Measurements from ENCODE around the gene SVEP1. TPM values are rescaled to one million over a fixed set of nuclear protein-coding genes. Genes with fewer than 3 reads are reported as not detected.

The SVEP1 gene
- total RNA-seq, 1 donor from 2014 or later, result 8.8 TPM

DNA sequence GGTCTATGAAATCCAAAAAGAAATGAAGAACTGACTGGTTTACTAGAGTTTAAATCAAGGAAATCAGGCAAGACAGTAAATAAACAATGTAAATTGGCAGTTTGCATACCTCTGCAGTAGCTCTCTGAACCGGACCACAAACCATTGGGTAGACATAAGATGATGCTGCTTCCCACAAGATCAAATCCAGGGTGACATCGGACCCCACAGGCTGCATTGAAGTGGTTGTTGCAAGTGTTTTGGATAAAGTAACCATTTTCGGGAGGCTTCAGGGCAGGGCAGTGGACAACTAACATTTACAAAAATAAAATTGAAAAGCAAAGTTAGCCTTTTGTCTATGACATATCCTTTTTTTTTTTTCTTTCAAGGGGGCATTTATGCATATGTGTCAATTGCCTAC, 66.7 kb downstream of the SVEP1 start:
- no peaks in the 10 kb centered on the region for H3K36me3 ChIP-seq
- no peaks in the 10 kb centered on the region for H3K4me1 ChIP-seq
- H3K9me3 ChIP-seq (replicated peaks), result no peaks in the 10 kb centered on the region
- no peaks in the 10 kb centered on the region for H3K27me3 ChIP-seq (ENCODE audit: low read depth)
- intact Hi-C loops (cut with micrococcal nuclease), result no loop called here
- H3K4me3 ChIP-seq, result no peak overlapping the region
- H3K27ac ChIP-seq (replicated peaks), result no peak overlapping the region
- DNase-seq, result no peak
- TF ChIP-seq, protein P1, sequence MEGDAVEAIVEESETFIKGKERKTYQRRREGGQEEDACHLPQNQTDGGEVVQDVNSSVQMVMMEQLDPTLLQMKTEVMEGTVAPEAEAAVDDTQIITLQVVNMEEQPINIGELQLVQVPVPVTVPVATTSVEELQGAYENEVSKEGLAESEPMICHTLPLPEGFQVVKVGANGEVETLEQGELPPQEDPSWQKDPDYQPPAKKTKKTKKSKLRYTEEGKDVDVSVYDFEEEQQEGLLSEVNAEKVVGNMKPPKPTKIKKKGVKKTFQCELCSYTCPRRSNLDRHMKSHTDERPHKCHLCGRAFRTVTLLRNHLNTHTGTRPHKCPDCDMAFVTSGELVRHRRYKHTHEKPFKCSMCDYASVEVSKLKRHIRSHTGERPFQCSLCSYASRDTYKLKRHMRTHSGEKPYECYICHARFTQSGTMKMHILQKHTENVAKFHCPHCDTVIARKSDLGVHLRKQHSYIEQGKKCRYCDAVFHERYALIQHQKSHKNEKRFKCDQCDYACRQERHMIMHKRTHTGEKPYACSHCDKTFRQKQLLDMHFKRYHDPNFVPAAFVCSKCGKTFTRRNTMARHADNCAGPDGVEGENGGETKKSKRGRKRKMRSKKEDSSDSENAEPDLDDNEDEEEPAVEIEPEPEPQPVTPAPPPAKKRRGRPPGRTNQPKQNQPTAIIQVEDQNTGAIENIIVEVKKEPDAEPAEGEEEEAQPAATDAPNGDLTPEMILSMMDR (IDR thresholded peaks at IDR 0.05; ENCODE audit: borderline replicate concordance), result no peak

DNA sequence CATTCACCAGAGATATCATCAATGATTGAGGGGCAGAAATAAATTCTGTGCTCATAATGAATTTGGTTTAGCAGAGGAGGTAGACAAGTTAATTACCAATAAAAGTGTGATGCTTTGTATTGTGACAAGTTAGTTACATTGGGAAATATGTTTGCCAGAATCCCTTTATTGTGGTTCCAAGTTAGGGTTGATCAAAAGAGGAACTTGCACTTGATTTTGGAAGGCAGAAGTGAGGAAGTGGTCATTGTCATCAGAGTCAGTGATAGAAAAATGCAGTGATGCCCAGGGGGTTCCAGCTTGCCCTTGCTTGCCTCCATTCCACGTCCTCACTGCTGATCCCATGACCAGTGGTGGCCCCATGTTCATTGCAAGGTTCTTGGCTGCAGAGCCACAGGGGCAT, 69.7 kb downstream of the SVEP1 start:
- no peak for DNase-seq
- Histone ChIP-seq H3K4me1 (no peaks in the 10 kb centered on the region), H3K9me3 (replicated peaks) (no peaks in the 10 kb centered on the region), H3K4me3 (no peak overlapping the region), H3K27me3 (ENCODE audit: low read depth) (no peaks in the 10 kb centered on the region), H3K36me3 (no peaks in the 10 kb centered on the region), H3K27ac (replicated peaks) (no peak overlapping the region)
- intact Hi-C loops (cut with micrococcal nuclease), result no loop called here
- TF ChIP-seq, protein P1 (IDR thresholded peaks at IDR 0.05; ENCODE audit: borderline replicate concordance), result no peak

DNA sequence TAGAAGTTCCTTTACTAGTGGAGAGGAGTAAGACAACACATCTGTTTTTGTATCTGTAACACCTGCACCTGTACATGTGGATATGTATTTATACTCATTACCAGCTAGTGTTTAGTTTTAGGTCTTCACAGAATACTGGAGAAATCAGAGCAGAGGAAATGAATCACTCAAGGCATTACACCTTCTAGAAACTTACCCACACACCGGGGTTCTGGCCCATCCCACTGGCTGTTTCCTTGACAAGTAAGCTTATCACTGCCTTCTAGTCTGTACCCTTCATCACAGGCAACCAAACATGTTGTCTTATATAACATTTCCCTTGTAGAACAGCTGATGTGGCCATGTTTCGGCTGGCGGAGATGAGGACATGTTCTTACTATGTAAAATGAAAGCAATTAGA, 76.7 kb downstream of the SVEP1 start:
- intact Hi-C loops (cut with micrococcal nuclease), result no loop called here
- DNase-seq, result no peak
- TF ChIP-seq, protein P1 (IDR thresholded peaks at IDR 0.05; ENCODE audit: borderline replicate concordance), result no peak
- H3K27me3 ChIP-seq (ENCODE audit: low read depth), result no peaks in the 10 kb centered on the region
- no peaks in the 10 kb centered on the region for H3K4me1 ChIP-seq
- peaks cover 10% of the 10 kb centered on the region for H3K36me3 ChIP-seq
- H3K4me3 ChIP-seq, result no peak overlapping the region
- H3K27ac ChIP-seq (replicated peaks), result no peak overlapping the region
- peaks cover 3% of the 10 kb centered on the region for H3K9me3 ChIP-seq (replicated peaks)

DNA sequence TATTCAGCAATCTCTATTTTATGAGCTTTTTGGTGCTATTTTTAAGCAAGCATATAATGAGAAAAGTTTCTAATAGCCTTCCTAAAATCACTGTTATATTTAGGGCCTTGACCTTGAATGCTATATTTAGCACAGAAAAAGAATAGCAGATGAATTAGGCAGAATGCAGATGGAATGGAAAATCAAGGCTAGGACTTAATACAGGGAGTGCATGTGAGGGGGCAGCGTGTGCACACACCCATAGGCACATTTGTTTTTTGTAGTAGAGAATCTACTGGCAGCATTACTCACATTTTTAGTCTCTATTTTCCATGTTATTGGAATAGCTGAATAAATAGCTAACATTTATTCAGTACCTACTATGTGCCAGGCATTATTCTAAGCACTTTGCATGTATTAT, 79.9 kb downstream of the SVEP1 start:
- H3K36me3 ChIP-seq, result peaks cover 10% of the 10 kb centered on the region
- DNase-seq, result no peak
- intact Hi-C loops (cut with micrococcal nuclease), result no loop called here

DNA sequence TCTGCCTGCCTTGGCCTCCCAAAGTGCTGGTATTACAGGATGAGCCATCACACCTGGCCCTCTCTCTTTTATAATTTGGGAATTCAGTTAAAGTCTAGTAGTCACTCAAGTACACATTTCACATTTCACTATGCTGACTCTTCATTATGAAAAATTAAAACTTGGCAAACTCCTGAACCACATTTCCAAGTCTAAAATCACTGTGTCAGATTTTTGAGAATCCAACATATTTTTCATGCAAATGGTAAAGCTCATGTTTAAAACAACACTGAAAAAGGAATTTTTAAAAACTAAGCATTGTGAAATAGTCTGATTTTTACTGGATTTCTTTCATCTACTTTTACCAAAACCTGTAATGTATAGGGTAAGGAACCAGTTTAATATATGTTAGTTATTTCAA, 92.3 kb downstream of the SVEP1 start:
- intact Hi-C loops (cut with micrococcal nuclease), result no loop called here
- Histone ChIP-seq H3K4me1 (no peaks in the 10 kb centered on the region), H3K4me3 (no peak overlapping the region), H3K9me3 (replicated peaks) (no peaks in the 10 kb centered on the region), H3K27ac (replicated peaks) (no peak overlapping the region), H3K36me3 (no peaks in the 10 kb centered on the region), H3K27me3 (ENCODE audit: low read depth) (no peaks in the 10 kb centered on the region)
- no peak for DNase-seq
- TF ChIP-seq, protein P1 (IDR thresholded peaks at IDR 0.05; ENCODE audit: borderline replicate concordance), result no peak

More for the DNA sequence above, 79.9 kb downstream of the SVEP1 start:
- Histone ChIP-seq H3K4me3 (no peak overlapping the region), H3K27me3 (ENCODE audit: low read depth) (no peaks in the 10 kb centered on the region), H3K9me3 (replicated peaks) (peaks cover 3% of the 10 kb centered on the region), H3K27ac (replicated peaks) (no peak overlapping the region), H3K4me1 (no peaks in the 10 kb centered on the region)
- TF ChIP-seq, protein P1 (IDR thresholded peaks at IDR 0.05; ENCODE audit: borderline replicate concordance), result no peak

DNA sequence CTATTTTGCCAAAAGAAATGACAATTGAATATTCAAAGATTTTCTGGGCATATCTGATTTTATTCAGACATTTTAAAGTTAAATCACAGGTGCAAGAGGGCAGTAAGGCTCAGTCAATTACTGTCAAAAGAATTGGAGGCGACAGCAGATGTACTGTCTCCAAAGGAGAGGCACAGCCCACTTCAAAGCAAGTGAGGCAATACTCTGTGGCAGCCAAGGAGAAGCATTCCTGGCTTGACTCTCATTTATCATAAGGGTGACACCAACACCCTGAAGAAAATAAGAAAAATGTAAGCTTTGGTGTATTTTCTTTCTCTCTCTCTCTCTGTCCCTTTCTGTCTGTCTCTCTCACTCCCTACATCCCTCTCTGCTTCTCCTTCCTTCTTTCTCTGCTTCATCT, 93.3 kb downstream of the SVEP1 start:
- Histone ChIP-seq H3K4me1 (no peaks in the 10 kb centered on the region), H3K27me3 (ENCODE audit: low read depth) (no peaks in the 10 kb centered on the region), H3K4me3 (no peak overlapping the region), H3K27ac (replicated peaks) (no peak overlapping the region), H3K36me3 (no peaks in the 10 kb centered on the region), H3K9me3 (replicated peaks) (no peaks in the 10 kb centered on the region)
- TF ChIP-seq, protein P1 (IDR thresholded peaks at IDR 0.05; ENCODE audit: borderline replicate concordance), result no peak
- intact Hi-C loops (cut with micrococcal nuclease), result no loop called here
- DNase-seq, result no peak

All from left ventricle myocardium inferior (tissue), 1 donor.